HG03196 (cell line): ENCODE measurements around the gene ZSWIM8.
"Not testable (repeated sequence)": the region's sequence is repeated elsewhere in the genome, so short reads cannot be mapped to it uniquely, and the experiment has no call there.

ENCODE experiments used
- ATAC-seq: cut with Tn5 transposase; IDR thresholded peaks from one replicate; pipeline ENCODE4 v1.9.1; 2021; ENCODE audit not compliant: unreplicated experiment

Gene ZSWIM8

GRCh38 chr10:73785211-73785720 is at the start of gene ZSWIM8:
ZSWIM8 (plus strand) TSS chr10:73785606; CDS start chr10:73785879, 273 bp downstream.
- peak; percentile 71 for ATAC-seq

- ATAC-seq = not testable (repeated sequence)
Measured at GRCh38 chr10:73740501-73741254, 44.7 kb upstream of the ZSWIM8 start.

- no peak for ATAC-seq
Measured at GRCh38 chr10:73742454-73742734, 43.0 kb upstream of the ZSWIM8 start.

GRCh38 chr10:73743327-73743904 is 42.0 kb upstream of the ZSWIM8 start:
- ATAC-seq = no peak

GRCh38 chr10:73743905-73744663 is 41.3 kb upstream of the ZSWIM8 start, which contains the start of gene SEC24C:
SEC24C (plus strand) TSS chr10:73744372; CDS start chr10:73746833, 2,461 bp downstream.
- peak; percentile 89 for ATAC-seq

- ATAC-seq = peak; percentile 29
Measured at GRCh38 chr10:73744664-73744975, 40.8 kb upstream of the ZSWIM8 start.

GRCh38 chr10:73746721-73747120 is 38.7 kb upstream of the ZSWIM8 start:
- no peak for ATAC-seq

- ATAC-seq = no peak
Measured at GRCh38 chr10:73750819-73751218, 34.6 kb upstream of the ZSWIM8 start.

GRCh38 chr10:73756183-73756582 is 29.2 kb upstream of the ZSWIM8 start:
- no peak for ATAC-seq

GRCh38 chr10:73758704-73759511 is 26.5 kb upstream of the ZSWIM8 start:
- ATAC-seq = no peak

- no peak for ATAC-seq
Measured at GRCh38 chr10:73759512-73760115, 25.8 kb upstream of the ZSWIM8 start.

- no peak for ATAC-seq
Measured at GRCh38 chr10:73761781-73762180, 23.6 kb upstream of the ZSWIM8 start.

GRCh38 chr10:73762915-73763314 is 22.5 kb upstream of the ZSWIM8 start:
- no peak for ATAC-seq

- ATAC-seq = no peak
Measured at GRCh38 chr10:73763343-73763742, 22.1 kb upstream of the ZSWIM8 start.

- ATAC-seq = no peak
Measured at GRCh38 chr10:73765066-73765465, 20.3 kb upstream of the ZSWIM8 start.

- ATAC-seq = no peak
Measured at GRCh38 chr10:73768881-73769280, 16.5 kb upstream of the ZSWIM8 start.

- no peak for ATAC-seq
Measured at GRCh38 chr10:73769396-73769795, 16.0 kb upstream of the ZSWIM8 start.

GRCh38 chr10:73771722-73772280 is 13.6 kb upstream of the ZSWIM8 start:
- peak; percentile 44 for ATAC-seq

GRCh38 chr10:73772281-73773151 is 12.9 kb upstream of the ZSWIM8 start:
- peak; percentile 57 for ATAC-seq
